A549 (cell line): Measurements from ENCODE around the gene NXNL1. TPM values are rescaled to one million over a fixed set of nuclear protein-coding genes. Genes with fewer than 3 reads are reported as not detected.
A peak's percentile ranks its signal among the peaks of the same experiment; 100 is the strongest.
"Not testable (repeated sequence)": the region's sequence is repeated elsewhere in the genome, so short reads cannot be mapped to it uniquely, and the experiment has no call there.

Source experiments
- ATAC-seq, 2 experiments: fragments of 200-7000 bp in 1 of 2; fragments of >200 bp in 1 of 2; cut with Nextera tagmentation in 1 of 2; cut with Tn5 transposase in 1 of 2; 3 replicates each; pipeline versions ENCODE4 v1.8.0 to v1.9.1; 2018 to 2020; ENCODE audit warnings: mild to moderate bottlenecking in 1 of 2, moderate library complexity in 1 of 2
- CTCF ChIA-PET: fragments of 300-600 bp; sonication (Branson Sonifier 250); formaldehyde crosslinking; extraction: SDS; loops from one replicate; lab custom pipeline; 2021; ENCODE audit warnings: antibody characterized with exemption, inconsistent platforms; lab: Yijun Ruan, JAX
- POLR2A ChIA-PET: fragments of 350-600 bp; formaldehyde crosslinking; extraction: SDS; loops from one replicate; lab custom pipeline; 2021; ENCODE audit warnings: antibody characterized with exemption, inconsistent platforms; lab: Yijun Ruan, JAX
- DNase-seq, 2 experiments: peaks; one replicate each; pipeline versions ENCODE4 v3.0.0 to v3.0.0-alpha.2; 2011 to 2016; ENCODE audit warnings: low read depth in 1 of 2, low spot score in 1 of 2
- FAIRE-seq: peaks from 2 replicates; lab custom pipeline; 2011; peaks lifted over from hg19 to GRCh38; lab: Jason Lieb, UNC
- H3K27ac ChIP-seq, 2 experiments: fragments of >200 bp; sonication (Bioruptor Twin); formaldehyde crosslinking; 3 replicates each; pipeline ENCODE4 v1.5.1; 2016 to 2017
- H3K4me1 ChIP-seq: fragments of >200 bp; sonication (Bioruptor Twin); formaldehyde crosslinking; 3 replicates; pipeline ENCODE4 v1.6.1; 2016
- H3K4me2 ChIP-seq: fragments of >200 bp; sonication (Bioruptor Twin); formaldehyde crosslinking; 3 replicates; pipeline ENCODE4 v1.6.1; 2016
- H3K4me3 ChIP-seq: fragments of >200 bp; sonication (Bioruptor Twin); formaldehyde crosslinking; 3 replicates; pipeline ENCODE4 v1.5.1; 2016
- H3K9me3 ChIP-seq: fragments of >200 bp; sonication (Bioruptor Twin); formaldehyde crosslinking; 3 replicates; pipeline ENCODE4 v1.6.1; 2016
- ATOH8 ChIP-seq: fragments of 250-450 bp; sonication (Bioruptor Pico); IDR thresholded peaks from 2 replicates; pipeline ENCODE4 v1.5.0; 2020; ENCODE audit warnings: low read depth, mild to moderate bottlenecking, moderate library complexity
- CTCF ChIP-seq: fragments of >200 bp; sonication (Bioruptor Twin); formaldehyde crosslinking; IDR thresholded peaks from 3 replicates; pipeline ENCODE4 v1.5.1; 2016
- E2F6 ChIP-seq: IDR thresholded peaks from 2 replicates; pipeline ENCODE4 v1.6.1; 2012; ENCODE audit warnings: low read depth, borderline replicate concordance
- EP300 ChIP-seq, 2 experiments: fragments of >200 bp; sonication (Bioruptor Twin); formaldehyde crosslinking; IDR thresholded peaks; 2 replicates in 1 of 2; 3 replicates in 1 of 2; pipeline ENCODE4 v1.6.1; 2016 to 2017
- FOSL2 ChIP-seq, 2 experiments: fragments of 450-650 bp in 1 of 2; fragments of >200 bp in 1 of 2; sonication (Bioruptor Twin) in 1 of 2; formaldehyde crosslinking; IDR thresholded peaks; 2 replicates each; pipeline versions ENCODE4 v1.5.0 to v1.6.1; 2016 to 2020; ENCODE audit warnings: mild to moderate bottlenecking in 1 of 2, moderate library complexity in 1 of 2
- HES2 ChIP-seq: fragments of >200 bp; sonication (Bioruptor Twin); formaldehyde crosslinking; IDR thresholded peaks from 2 replicates; pipeline ENCODE4 v1.6.1; 2016
- HOXB5 ChIP-seq: fragments of 250-450 bp; sonication (Bioruptor Pico); IDR thresholded peaks from 2 replicates; pipeline ENCODE4 v1.5.0; 2020; ENCODE audit warnings: mild to moderate bottlenecking, moderate library complexity
- KDM5A ChIP-seq: fragments of 200-600 bp; sonication (generic); IDR thresholded peaks from 2 replicates; pipeline ENCODE4 v1.6.1; 2016; ENCODE audit warnings: antibody characterized with exemption, mild to moderate bottlenecking
- MAZ ChIP-seq: fragments of 150-350 bp; IDR thresholded peaks from 2 replicates; pipeline ENCODE4 v1.6.1; 2014; ENCODE audit warnings: antibody characterized with exemption, low read depth, low read length, borderline replicate concordance
- NFE2L2 ChIP-seq: fragments of 150-350 bp; conservative IDR thresholded peaks from 2 replicates; pipeline ENCODE4 v1.6.1; 2014; ENCODE audit warnings: low read length
- NPAS2 ChIP-seq: fragments of 250-450 bp; sonication (Bioruptor Pico); IDR thresholded peaks from 2 replicates; pipeline ENCODE4 v1.8.0; 2022; ENCODE audit warnings: mild to moderate bottlenecking, moderate library complexity, borderline replicate concordance
- NR3C1 ChIP-seq: fragments of >200 bp; sonication (Bioruptor Twin); formaldehyde crosslinking; IDR thresholded peaks from 3 replicates; pipeline ENCODE4 v1.6.1; 2017
- POLR2AphosphoS2 ChIP-seq: conservative IDR thresholded peaks from 2 replicates; pipeline ENCODE4 v1.6.1; 2012; ENCODE audit warnings: low read length, improper control_type of control experiment, inconsistent platforms
- RCOR1 ChIP-seq: fragments of 150-350 bp; IDR thresholded peaks from 2 replicates; pipeline ENCODE4 v1.6.1; 2014; ENCODE audit warnings: antibody characterized with exemption, low read length, low read depth
- ZNF302 ChIP-seq: fragments of 250-450 bp; sonication (Bioruptor Pico); IDR thresholded peaks from 2 replicates; pipeline ENCODE4 v1.9.0; 2021; ENCODE audit warnings: inconsistent platforms, mild to moderate bottlenecking, moderate library complexity
- ZSCAN20 ChIP-seq: fragments of 250-450 bp; sonication (Bioruptor Pico); IDR thresholded peaks from 2 replicates; pipeline ENCODE4 v1.8.0; 2022; ENCODE audit warnings: mild to moderate bottlenecking, moderate library complexity
- whole genome bisulfite sequencing: methylation state at CpG from one replicate; pipeline ENCODE4 v1.1.6; 2017; ENCODE audit errors: missing lambda C conversion rate; 5-methylcytosine and 5-hydroxymethylcytosine counted together
- polyA plus RNA-seq, 4 experiments: library from polyadenylated mRNA; depleted of rRNA in 3 of 4; stranded (reverse); fragments of >200 nt; fragmentation: RNase III in 1 of 4; extraction: RNeasy Plus Mini Kit Qiagen cat#74134 plus additional on column Dnase treatment in 1 of 4; gene quantifications; 2 replicates in 3 of 4; 3 replicates in 1 of 4; pipeline ENCODE4 v1.2.3, GENCODE V29; 2011 to 2017

Gene NXNL1
- polyA plus RNA-seq, 2 of the 4 experiments (the other 2 are of a cell fraction) = not detected

- no peak for TF ChIP-seq MAZ
- no peak for TF ChIP-seq E2F6
- TF ChIP-seq NPAS2 = no peak
- no peak for TF ChIP-seq HOXB5 (CRISPR knock-in tag)
These were observed 14.9 kb upstream of the NXNL1 start (continued) for GRCh38 chr19:17475541-17476115.

GRCh38 chr19:17475011-17475540 lies 14.3 kb upstream of the NXNL1 start:
- WGBS = 94% methylated on average over 5 of the region's 6 CpGs
- FAIRE-seq, H3K4me3 ChIP-seq, H3K27ac ChIP-seq, DNase-seq, H3K4me1 ChIP-seq, H3K4me2 ChIP-seq, ATAC-seq, H3K9me3 ChIP-seq, POLR2A ChIA-PET: not testable (repeated sequence)
- CTCF ChIA-PET = interaction anchor here (1.5 to 2.4 kb wide), 2 partner anchors 8 to 21 kb away, joined by 5 to 8 read pairs; no protein-coding TSS in a partner anchor

- FAIRE-seq (no peak), ATAC-seq (no peak), DNase-seq (peak in 1 of 2 experiments; percentile 37)
- peaks cover 15% of the 10 kb centered on the region; the same call in 2 of the 3 replicates for H3K4me1 ChIP-seq
- no peak overlapping the region for H3K27ac ChIP-seq
- 78% methylated on average over 9 of the region's 9 CpGs for WGBS
- H3K4me2 ChIP-seq = no peak overlapping the region
- H3K9me3 ChIP-seq = no peaks in the 10 kb centered on the region
- no peak overlapping the region for H3K4me3 ChIP-seq
- ChIA-PET POLR2A (no interaction called here), CTCF (interaction anchor here (0.6 kb wide), 1 partner anchor 8 kb away, joined by 3 read pairs; no protein-coding TSS in a partner anchor)
- TF ChIP-seq RCOR1 (no peak), FOSL2 (IDR thresholded peaks at IDR 0.05) (no peak), FOSL2 (CRISPR knock-in tag; IDR thresholded peaks at IDR 0.05) (peak; percentile 75)
These were observed 12.3 kb upstream of the NXNL1 start for GRCh38 chr19:17473041-17473440.

- peak overlapping the region; percentile 76 for H3K4me2 ChIP-seq
- no peaks in the 10 kb centered on the region for H3K9me3 ChIP-seq
- FAIRE-seq = no peak
- peaks cover 24% of the 10 kb centered on the region; the same call in 2 of the 3 replicates for H3K4me1 ChIP-seq
- WGBS = 95% methylated on average over 6 of the region's 12 CpGs
- ATAC-seq = no peak
- CTCF ChIA-PET = interaction anchor here (0.6 to 1.9 kb wide), 3 partner anchors 39 to 465 kb away, joined by 3 to 11 read pairs (median 3); partner anchors contain the start of gene PGLS
- DNase-seq = no peak
- no peak overlapping the region for H3K27ac ChIP-seq
- no peak overlapping the region for H3K4me3 ChIP-seq
- TF ChIP-seq NFE2L2 (no peak), ATOH8 (CRISPR knock-in tag) (no peak), ZNF302 (CRISPR knock-in tag) (no peak), RCOR1 (no peak), HES2 (no peak), MAZ (no peak), KDM5A (no peak), ZSCAN20 (CRISPR knock-in tag) (no peak), NR3C1 (no peak), CTCF (no peak), EP300 (IDR thresholded peaks at IDR 0.05) (no peak), POLR2AphosphoS2 (no peak)
- POLR2A ChIA-PET = no interaction called here
These were observed 10.8 kb upstream of the NXNL1 start for GRCh38 chr19:17471410-17472125.
